WTC11 (cell line): ENCODE results near the gene BUB1. TPM values are rescaled to one million over a fixed set of nuclear protein-coding genes. Genes with fewer than 3 reads are reported as not detected.
"Not testable (repeated sequence)": the region's sequence is repeated elsewhere in the genome, so short reads cannot be mapped to it uniquely, and the experiment has no call there.

ENCODE experiments used
- ATAC-seq: fragments of 200-7000 bp; cut with Tn5 transposase; 2 replicates; pipeline ENCODE4 v1.10.0; 2021; ENCODE audit warnings: mild to moderate bottlenecking, moderate library complexity
- CTCF ChIA-PET: fragments of 300-600 bp; sonication (Branson Sonifier 250); formaldehyde crosslinking; loops from one replicate; lab custom pipeline; 2021; ENCODE audit warnings: antibody characterized with exemption; lab: Charles Lee
- POLR2A ChIA-PET: fragments of 350-600 bp; sonication (Branson Sonifier 250); formaldehyde crosslinking; loops from one replicate; lab custom pipeline; 2021; ENCODE audit warnings: antibody characterized with exemption; lab: Charles Lee
- DNase-seq: peaks from one replicate; pipeline ENCODE4 v3.0.0; 2021; ENCODE audit warnings: low spot score
- H3K27ac Mint-ChIP-seq: 2 replicates; pipeline ENCODE4 v1.8.0; 2021; ENCODE audit warnings: mixed read lengths
- H3K27me3 Mint-ChIP-seq: 2 replicates; pipeline ENCODE4 v1.8.0; 2021; ENCODE audit warnings: low read depth, mild to moderate bottlenecking, moderate library complexity, mixed read lengths
- H3K36me3 Mint-ChIP-seq: 2 replicates; pipeline ENCODE4 v1.8.0; 2021; ENCODE audit warnings: mixed read lengths
- H3K4me1 Mint-ChIP-seq: 2 replicates; pipeline ENCODE4 v1.8.0; 2022; ENCODE audit warnings: mixed read lengths
- H3K4me3 Mint-ChIP-seq: 2 replicates; pipeline ENCODE4 v1.8.0; 2021; ENCODE audit warnings: mild to moderate bottlenecking, moderate library complexity, mixed read lengths
- H3K9me3 Mint-ChIP-seq: 2 replicates; pipeline ENCODE4 v1.8.0; 2021; ENCODE audit warnings: mixed read lengths
- CREB1 ChIP-seq: sonication (generic); formaldehyde crosslinking; IDR thresholded peaks from 2 replicates; pipeline ENCODE4 v1.8.0; 2023; ENCODE audit warnings: mild to moderate bottlenecking, missing genetic modification reagents
- FOXK1 ChIP-seq: sonication (generic); formaldehyde crosslinking; IDR thresholded peaks from 2 replicates; pipeline ENCODE4 v1.8.0; 2022; ENCODE audit warnings: mild to moderate bottlenecking, moderate library complexity, missing genetic modification reagents
- MXD4 ChIP-seq: fragments of 250-450 bp; sonication (Bioruptor Pico); IDR thresholded peaks from 2 replicates; pipeline ENCODE4 v1.8.0; 2021; ENCODE audit warnings: mild to moderate bottlenecking, moderate library complexity, borderline replicate concordance
- SOX15 ChIP-seq: fragments of 250-450 bp; sonication (Bioruptor Pico); IDR thresholded peaks from 2 replicates; pipeline ENCODE4 v1.9.0; 2021; ENCODE audit warnings: mild to moderate bottlenecking
- SP1 ChIP-seq: sonication (generic); formaldehyde crosslinking; conservative IDR thresholded peaks from 2 replicates; pipeline ENCODE4 v1.8.1; 2022; ENCODE audit warnings: missing genetic modification reagents
- total RNA-seq: library from RNA; stranded (reverse); gene quantifications from 3 replicates; pipeline ENCODE4 v1.2.3, GENCODE V29; 2021
- TF ChIP-seq, protein P1 (sequence below): sonication (generic); formaldehyde crosslinking; IDR thresholded peaks from 2 replicates; pipeline ENCODE4 v1.8.1; 2022; ENCODE audit warnings: missing genetic modification reagents, borderline replicate concordance
- TF ChIP-seq, protein P2 (sequence below): sonication (generic); formaldehyde crosslinking; IDR thresholded peaks from 2 replicates; pipeline ENCODE4 v1.8.0; 2022; ENCODE audit warnings: mild to moderate bottlenecking, missing genetic modification reagents
- TF ChIP-seq, protein P3 (sequence below): sonication (generic); formaldehyde crosslinking; IDR thresholded peaks from 2 replicates; pipeline ENCODE4 v1.8.0; 2022; ENCODE audit warnings: missing genetic modification reagents
- TF ChIP-seq, protein P4 (sequence below): sonication (generic); formaldehyde crosslinking; IDR thresholded peaks from 2 replicates; pipeline ENCODE4 v1.8.1; 2023; ENCODE audit warnings: mild to moderate bottlenecking, missing genetic modification reagents

The BUB1 gene
- total RNA-seq, 1 experiment from 2014 or later = 116 TPM

DNA sequence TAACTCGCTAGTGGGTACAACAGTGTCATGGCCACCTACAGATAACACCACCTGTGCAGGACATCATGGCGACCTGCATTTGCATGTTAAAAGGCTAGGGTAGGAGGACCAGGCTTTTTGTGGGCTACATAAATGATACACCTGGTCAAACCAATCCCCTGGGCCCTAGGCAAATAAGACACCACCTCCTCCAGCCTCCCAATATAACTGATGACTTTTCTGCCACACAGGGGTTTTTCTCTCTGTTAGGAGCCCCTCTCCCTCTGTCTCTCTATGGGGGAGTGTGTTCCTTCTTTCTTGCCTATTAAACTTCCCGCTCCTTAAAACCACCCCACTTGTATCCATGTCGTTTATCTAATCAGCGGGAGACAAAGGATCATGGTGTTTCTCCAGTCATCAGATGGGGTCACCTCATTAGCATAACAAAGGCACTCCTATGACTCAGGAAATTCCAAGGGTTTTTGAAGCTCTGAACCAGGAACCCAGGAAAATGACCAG is 10.8 kb upstream of the BUB1 start (continued):
- TF ChIP-seq, protein P1, sequence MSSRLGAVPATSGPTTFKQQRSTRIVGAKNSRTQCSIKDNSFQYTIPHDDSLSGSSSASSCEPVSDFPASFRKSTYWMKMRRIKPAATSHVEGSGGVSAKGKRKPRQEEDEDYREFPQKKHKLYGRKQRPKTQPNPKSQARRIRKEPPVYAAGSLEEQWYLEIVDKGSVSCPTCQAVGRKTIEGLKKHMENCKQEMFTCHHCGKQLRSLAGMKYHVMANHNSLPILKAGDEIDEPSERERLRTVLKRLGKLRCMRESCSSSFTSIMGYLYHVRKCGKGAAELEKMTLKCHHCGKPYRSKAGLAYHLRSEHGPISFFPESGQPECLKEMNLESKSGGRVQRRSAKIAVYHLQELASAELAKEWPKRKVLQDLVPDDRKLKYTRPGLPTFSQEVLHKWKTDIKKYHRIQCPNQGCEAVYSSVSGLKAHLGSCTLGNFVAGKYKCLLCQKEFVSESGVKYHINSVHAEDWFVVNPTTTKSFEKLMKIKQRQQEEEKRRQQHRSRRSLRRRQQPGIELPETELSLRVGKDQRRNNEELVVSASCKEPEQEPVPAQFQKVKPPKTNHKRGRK (CRISPR knock-in tag) = no peak
- TF ChIP-seq, protein P2, sequence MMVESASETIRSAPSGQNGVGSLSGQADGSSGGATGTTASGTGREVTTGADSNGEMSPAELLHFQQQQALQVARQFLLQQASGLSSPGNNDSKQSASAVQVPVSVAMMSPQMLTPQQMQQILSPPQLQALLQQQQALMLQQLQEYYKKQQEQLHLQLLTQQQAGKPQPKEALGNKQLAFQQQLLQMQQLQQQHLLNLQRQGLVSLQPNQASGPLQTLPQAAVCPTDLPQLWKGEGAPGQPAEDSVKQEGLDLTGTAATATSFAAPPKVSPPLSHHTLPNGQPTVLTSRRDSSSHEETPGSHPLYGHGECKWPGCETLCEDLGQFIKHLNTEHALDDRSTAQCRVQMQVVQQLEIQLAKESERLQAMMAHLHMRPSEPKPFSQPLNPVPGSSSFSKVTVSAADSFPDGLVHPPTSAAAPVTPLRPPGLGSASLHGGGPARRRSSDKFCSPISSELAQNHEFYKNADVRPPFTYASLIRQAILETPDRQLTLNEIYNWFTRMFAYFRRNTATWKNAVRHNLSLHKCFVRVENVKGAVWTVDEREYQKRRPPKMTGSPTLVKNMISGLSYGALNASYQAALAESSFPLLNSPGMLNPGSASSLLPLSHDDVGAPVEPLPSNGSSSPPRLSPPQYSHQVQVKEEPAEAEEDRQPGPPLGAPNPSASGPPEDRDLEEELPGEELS (CRISPR knock-in tag) = 0 out of 2 replicates have a peak, but pooled peaks have one; percentile 10
- peak; percentile 33; the same call in 1 of the 2 replicates for TF ChIP-seq SP1 (CRISPR knock-in tag)

DNA sequence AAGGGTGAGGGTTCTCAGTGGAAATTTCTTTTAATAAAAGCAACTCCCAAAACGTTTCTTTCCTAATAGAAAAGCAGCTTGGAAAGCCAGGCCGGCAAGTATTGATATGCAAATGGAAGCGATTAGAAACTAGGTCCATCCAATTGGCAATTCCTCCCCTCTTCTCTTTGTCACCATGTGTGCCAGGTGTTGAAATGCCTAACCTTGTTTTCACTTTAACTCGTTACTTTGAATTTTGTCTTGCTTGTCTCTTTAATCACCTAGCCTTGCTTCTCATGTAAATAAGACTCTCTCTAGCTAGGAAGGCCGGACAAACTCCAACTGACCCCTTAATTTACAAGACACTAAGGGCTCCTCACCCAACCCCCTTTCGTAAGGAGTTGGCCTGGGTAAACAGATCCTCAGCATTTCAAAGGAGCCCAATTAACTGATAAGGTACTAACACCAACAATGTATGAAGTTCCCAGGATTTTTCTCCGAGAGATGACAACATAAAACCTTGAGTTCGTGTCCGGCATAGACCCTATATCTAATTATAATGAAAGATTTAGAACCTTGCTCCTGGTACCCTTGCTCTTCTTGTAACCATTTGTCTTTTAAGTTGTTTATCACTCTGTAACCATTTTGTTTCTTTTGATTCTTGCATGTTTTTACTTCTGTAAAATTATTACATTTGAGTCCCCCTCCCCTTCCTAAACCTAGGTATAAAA is 10.1 kb upstream of the BUB1 start:
- peaks cover 76% of the 10 kb centered on the region for H3K4me1 Mint-ChIP-seq
- peaks cover 36% of the 10 kb centered on the region for H3K36me3 Mint-ChIP-seq
- peak overlapping the region; percentile 69 for H3K4me3 Mint-ChIP-seq
- peaks cover 83% of the 10 kb centered on the region for H3K27me3 Mint-ChIP-seq
- H3K9me3 Mint-ChIP-seq = peaks cover 30% of the 10 kb centered on the region
- CTCF ChIA-PET = interaction anchor here (0.6 to 1.6 kb wide), 3 partner anchors 10 to 67 kb away, joined by 3 to 8 read pairs (median 4); partner anchors contain the start of gene BUB1
- DNase-seq = not testable (repeated sequence)
- ATAC-seq = peak; percentile 58
- TF ChIP-seq, protein P2 (CRISPR knock-in tag) = peak; percentile 85; the same call in 1 of the 2 replicates
- TF ChIP-seq, protein P3, sequence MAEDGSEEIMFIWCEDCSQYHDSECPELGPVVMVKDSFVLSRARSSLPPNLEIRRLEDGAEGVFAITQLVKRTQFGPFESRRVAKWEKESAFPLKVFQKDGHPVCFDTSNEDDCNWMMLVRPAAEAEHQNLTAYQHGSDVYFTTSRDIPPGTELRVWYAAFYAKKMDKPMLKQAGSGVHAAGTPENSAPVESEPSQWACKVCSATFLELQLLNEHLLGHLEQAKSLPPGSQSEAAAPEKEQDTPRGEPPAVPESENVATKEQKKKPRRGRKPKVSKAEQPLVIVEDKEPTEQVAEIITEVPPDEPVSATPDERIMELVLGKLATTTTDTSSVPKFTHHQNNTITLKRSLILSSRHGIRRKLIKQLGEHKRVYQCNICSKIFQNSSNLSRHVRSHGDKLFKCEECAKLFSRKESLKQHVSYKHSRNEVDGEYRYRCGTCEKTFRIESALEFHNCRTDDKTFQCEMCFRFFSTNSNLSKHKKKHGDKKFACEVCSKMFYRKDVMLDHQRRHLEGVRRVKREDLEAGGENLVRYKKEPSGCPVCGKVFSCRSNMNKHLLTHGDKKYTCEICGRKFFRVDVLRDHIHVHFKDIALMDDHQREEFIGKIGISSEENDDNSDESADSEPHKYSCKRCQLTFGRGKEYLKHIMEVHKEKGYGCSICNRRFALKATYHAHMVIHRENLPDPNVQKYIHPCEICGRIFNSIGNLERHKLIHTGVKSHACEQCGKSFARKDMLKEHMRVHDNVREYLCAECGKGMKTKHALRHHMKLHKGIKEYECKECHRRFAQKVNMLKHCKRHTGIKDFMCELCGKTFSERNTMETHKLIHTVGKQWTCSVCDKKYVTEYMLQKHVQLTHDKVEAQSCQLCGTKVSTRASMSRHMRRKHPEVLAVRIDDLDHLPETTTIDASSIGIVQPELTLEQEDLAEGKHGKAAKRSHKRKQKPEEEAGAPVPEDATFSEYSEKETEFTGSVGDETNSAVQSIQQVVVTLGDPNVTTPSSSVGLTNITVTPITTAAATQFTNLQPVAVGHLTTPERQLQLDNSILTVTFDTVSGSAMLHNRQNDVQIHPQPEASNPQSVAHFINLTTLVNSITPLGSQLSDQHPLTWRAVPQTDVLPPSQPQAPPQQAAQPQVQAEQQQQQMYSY (CRISPR knock-in tag) = peak; percentile 80
- TF ChIP-seq SP1 (CRISPR knock-in tag) (peak; percentile 34; the same call in 1 of the 2 replicates), FOXK1 (CRISPR knock-in tag) (peak; percentile 91)
- peak overlapping the region; percentile 99 for H3K27ac Mint-ChIP-seq
- POLR2A ChIA-PET = interaction anchor here (1.5 kb wide), 1 partner anchor 10 kb away, joined by 18 read pairs; the partner anchor contains the start of gene BUB1

DNA sequence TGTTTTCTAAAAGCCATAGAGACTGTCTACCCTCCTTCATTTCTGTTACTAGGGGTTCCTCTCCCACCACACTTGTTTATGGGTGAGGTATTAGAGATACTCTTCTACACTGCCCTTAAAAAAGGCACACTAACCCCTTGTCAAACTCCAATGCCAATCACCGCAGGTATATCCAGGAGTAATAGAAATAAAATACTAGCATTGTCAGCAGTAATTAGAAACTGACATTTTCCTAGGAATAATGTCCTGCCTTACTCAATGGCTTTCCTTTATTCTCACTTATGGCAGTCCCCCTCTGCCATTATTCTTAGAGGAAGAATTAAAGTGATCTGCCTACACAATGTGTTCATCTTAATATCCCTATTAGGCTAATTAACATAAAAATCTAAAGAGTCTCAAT is 5.0 kb upstream of the BUB1 start:
- Mint-ChIP-seq H3K9me3 (peaks cover 30% of the 10 kb centered on the region), H3K36me3 (peaks cover 33% of the 10 kb centered on the region), H3K27ac (no peak overlapping the region), H3K4me3 (no peak overlapping the region), H3K27me3 (peaks cover 89% of the 10 kb centered on the region), H3K4me1 (peaks cover 62% of the 10 kb centered on the region)
- TF ChIP-seq CREB1 (CRISPR knock-in tag) (no peak), MXD4 (CRISPR knock-in tag) (no peak), SOX15 (no peak)
- TF ChIP-seq, protein P4, sequence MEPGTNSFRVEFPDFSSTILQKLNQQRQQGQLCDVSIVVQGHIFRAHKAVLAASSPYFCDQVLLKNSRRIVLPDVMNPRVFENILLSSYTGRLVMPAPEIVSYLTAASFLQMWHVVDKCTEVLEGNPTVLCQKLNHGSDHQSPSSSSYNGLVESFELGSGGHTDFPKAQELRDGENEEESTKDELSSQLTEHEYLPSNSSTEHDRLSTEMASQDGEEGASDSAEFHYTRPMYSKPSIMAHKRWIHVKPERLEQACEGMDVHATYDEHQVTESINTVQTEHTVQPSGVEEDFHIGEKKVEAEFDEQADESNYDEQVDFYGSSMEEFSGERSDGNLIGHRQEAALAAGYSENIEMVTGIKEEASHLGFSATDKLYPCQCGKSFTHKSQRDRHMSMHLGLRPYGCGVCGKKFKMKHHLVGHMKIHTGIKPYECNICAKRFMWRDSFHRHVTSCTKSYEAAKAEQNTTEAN (CRISPR knock-in tag) = no peak
- ChIA-PET CTCF (no interaction called here), POLR2A (no interaction called here)
- DNase-seq (no peak), ATAC-seq (no peak)
